ENCODE measurements around the gene RPA1. TPM values are rescaled to one million over a fixed set of nuclear protein-coding genes. Genes with fewer than 3 reads are reported as not detected.

The RPA1 gene
- total and polyA plus RNA-seq, 2 of the 8 experiments (the other 6 are each of a cell fraction or from before 2014, with no cell fraction given): 79.1 to 194 TPM

Other genes starting within 250 kb of the RPA1 start
- 6.6 and 7.8 TPM in 2 replicates for gene SLC43A2, start 201.2 kb upstream of the RPA1 start, total RNA-seq (2021; fragmentation: NEBNext Ultra II Directional; extraction: Animal tissue kit (Norgen Biotek cat#: 25700))
- gene SLC43A2, start 201.2 kb upstream of the RPA1 start, polyA plus RNA-seq (2011; rRNA removed): 10.5 and 12.6 TPM in 2 replicates
- gene SCARF1, start 184.3 kb upstream of the RPA1 start, total RNA-seq (2021; fragmentation: NEBNext Ultra II Directional; extraction: Animal tissue kit (Norgen Biotek cat#: 25700)): 1.6 TPM in 2 replicates
- gene SCARF1, start 184.3 kb upstream of the RPA1 start, polyA plus RNA-seq (2011; rRNA removed): 1.1 and 1.5 TPM in 2 replicates
- 6.0 and 7.2 TPM in 2 replicates for gene RILP, start 180.1 kb upstream of the RPA1 start, total RNA-seq (2021; fragmentation: NEBNext Ultra II Directional; extraction: Animal tissue kit (Norgen Biotek cat#: 25700))
- gene RILP, start 180.1 kb upstream of the RPA1 start, polyA plus RNA-seq (2011; rRNA removed): 6.8 and 10.3 TPM in 2 replicates
- 328 and 329 TPM in 2 replicates for gene PRPF8, start 145.1 kb upstream of the RPA1 start, total RNA-seq (2021; fragmentation: NEBNext Ultra II Directional; extraction: Animal tissue kit (Norgen Biotek cat#: 25700))
- gene PRPF8, start 145.1 kb upstream of the RPA1 start, polyA plus RNA-seq (2011; rRNA removed): 271 and 337 TPM in 2 replicates
- gene TLCD2, start 119.6 kb upstream of the RPA1 start, total RNA-seq (2021; fragmentation: NEBNext Ultra II Directional; extraction: Animal tissue kit (Norgen Biotek cat#: 25700)): 1.3 and 1.4 TPM in 2 replicates
- 0.47 and 0.69 TPM in 2 replicates for gene TLCD2, start 119.6 kb upstream of the RPA1 start, polyA plus RNA-seq (2011; rRNA removed)
- gene WDR81, start 105.3 kb upstream of the RPA1 start, total RNA-seq (2021; fragmentation: NEBNext Ultra II Directional; extraction: Animal tissue kit (Norgen Biotek cat#: 25700)): 12.3 and 13.1 TPM in 2 replicates
- gene WDR81, start 105.3 kb upstream of the RPA1 start, polyA plus RNA-seq (2011; rRNA removed): 9.1 and 12.9 TPM in 2 replicates
- gene SERPINF2, start 87.1 kb upstream of the RPA1 start, total RNA-seq (2021; fragmentation: NEBNext Ultra II Directional; extraction: Animal tissue kit (Norgen Biotek cat#: 25700)): 1.6 and 1.8 TPM in 2 replicates
- 3.2 and 5.5 TPM in 2 replicates for gene SERPINF2, start 87.1 kb upstream of the RPA1 start, polyA plus RNA-seq (2011; rRNA removed)
- 41.5 and 42.3 TPM in 2 replicates for gene SERPINF1, start 67.9 kb upstream of the RPA1 start, total RNA-seq (2021; fragmentation: NEBNext Ultra II Directional; extraction: Animal tissue kit (Norgen Biotek cat#: 25700))
- 136 and 161 TPM in 2 replicates for gene SERPINF1, start 67.9 kb upstream of the RPA1 start, polyA plus RNA-seq (2011; rRNA removed)
- gene SMYD4, start 103 bp upstream of the RPA1 start, total RNA-seq (2021; fragmentation: NEBNext Ultra II Directional; extraction: Animal tissue kit (Norgen Biotek cat#: 25700)): 22.0 and 23.4 TPM in 2 replicates
- 10.5 and 11.3 TPM in 2 replicates for gene SMYD4, start 103 bp upstream of the RPA1 start, polyA plus RNA-seq (2011; rRNA removed)
- gene RTN4RL1, start 195.3 kb downstream of the RPA1 start, total RNA-seq (2021; fragmentation: NEBNext Ultra II Directional; extraction: Animal tissue kit (Norgen Biotek cat#: 25700)): 0.11 TPM in 1 of 2 replicates, not detected in the other
- gene RTN4RL1, start 195.3 kb downstream of the RPA1 start, polyA plus RNA-seq (2011; rRNA removed): 0.09 and 0.11 TPM in 2 replicates
- gene DPH1, start 200.1 kb downstream of the RPA1 start, total RNA-seq (2021; fragmentation: NEBNext Ultra II Directional; extraction: Animal tissue kit (Norgen Biotek cat#: 25700)): 24.9 and 27.1 TPM in 2 replicates
- gene DPH1, start 200.1 kb downstream of the RPA1 start, polyA plus RNA-seq (2011; rRNA removed): 30.0 and 48.3 TPM in 2 replicates
- gene OVCA2, start 212.0 kb downstream of the RPA1 start, total RNA-seq (2021; fragmentation: NEBNext Ultra II Directional; extraction: Animal tissue kit (Norgen Biotek cat#: 25700)): 14.9 and 15.3 TPM in 2 replicates
- gene OVCA2, start 212.0 kb downstream of the RPA1 start, polyA plus RNA-seq (2011; rRNA removed): 34.5 and 37.0 TPM in 2 replicates
- 0.09 and 0.19 TPM in 2 replicates for gene HIC1, start 225.1 kb downstream of the RPA1 start, total RNA-seq (2021; fragmentation: NEBNext Ultra II Directional; extraction: Animal tissue kit (Norgen Biotek cat#: 25700))
- gene HIC1, start 225.1 kb downstream of the RPA1 start, polyA plus RNA-seq (2011; rRNA removed): 0.06 and 0.11 TPM in 2 replicates

Data from H1 (cell line).